ENCODE results near the gene CHP1.
A peak's percentile ranks its signal among the peaks of the same experiment; 100 is the strongest.
"Not testable (repeated sequence)": the region's sequence is repeated elsewhere in the genome, so short reads cannot be mapped to it uniquely, and the experiment has no call there.

CHP1 gene

GRCh38 chr15:41230650-41231421, at the start of gene CHP1, which contains the start of gene EXD1:
Gene CHP1, plus strand, starts transcription at chr15:41231268. Its CDS starts 115 bp downstream, at chr15:41231383.
Gene EXD1, minus strand, starts transcription at chr15:41230757. Its CDS starts 4,182 bp downstream, at chr15:41226575.
- DNase-seq = peak; percentile 96

GRCh38 chr15:41182266-41182665, 48.8 kb upstream of the CHP1 start:
- DNase-seq = no peak

- no peak for DNase-seq
Measured at GRCh38 chr15:41183581-41183980, 47.5 kb upstream of the CHP1 start.

GRCh38 chr15:41194444-41194843, 36.6 kb upstream of the CHP1 start:
- DNase-seq = no peak

- DNase-seq = no peak
Measured at GRCh38 chr15:41199470-41199869, 31.6 kb upstream of the CHP1 start.

GRCh38 chr15:41203395-41203794, 27.7 kb upstream of the CHP1 start:
- no peak for DNase-seq

GRCh38 chr15:41205315-41205714, 25.8 kb upstream of the CHP1 start:
- DNase-seq = no peak

- DNase-seq = no peak
Measured at GRCh38 chr15:41207687-41208448, 23.2 kb upstream of the CHP1 start.

GRCh38 chr15:41215708-41216107, 15.4 kb upstream of the CHP1 start:
- no peak for DNase-seq

GRCh38 chr15:41218851-41219250, 12.2 kb upstream of the CHP1 start:
- no peak for DNase-seq

GRCh38 chr15:41219381-41219780, 11.7 kb upstream of the CHP1 start:
- DNase-seq = no peak

- no peak for DNase-seq
Measured at GRCh38 chr15:41230345-41230649, 771 bp upstream of the CHP1 start.

GRCh38 chr15:41231422-41232226, 556 bp downstream of the CHP1 start:
- no peak for DNase-seq

GRCh38 chr15:41233367-41233771, 2.3 kb downstream of the CHP1 start:
- DNase-seq = no peak

- not testable (repeated sequence) for DNase-seq
Measured at GRCh38 chr15:41235228-41235627, 4.2 kb downstream of the CHP1 start.

- DNase-seq = no peak
Measured at GRCh38 chr15:41235929-41236328, 4.9 kb downstream of the CHP1 start.

- no peak for DNase-seq
Measured at GRCh38 chr15:41238100-41238499, 7.0 kb downstream of the CHP1 start.

GRCh38 chr15:41241221-41241964, 10.3 kb downstream of the CHP1 start:
- no peak for DNase-seq

GRCh38 chr15:41250745-41251144, 19.7 kb downstream of the CHP1 start:
- not testable (repeated sequence) for DNase-seq

- DNase-seq = no peak
Measured at GRCh38 chr15:41251411-41251810, 20.3 kb downstream of the CHP1 start.

GRCh38 chr15:41254560-41254959, 23.5 kb downstream of the CHP1 start:
- DNase-seq = no peak

GRCh38 chr15:41256103-41256502, 25.0 kb downstream of the CHP1 start:
- no peak for DNase-seq

- no peak for DNase-seq
Measured at GRCh38 chr15:41256577-41257038, 25.5 kb downstream of the CHP1 start.

Data from CD4-positive, alpha-beta T cell treated with Interleukin-4 for 4 hours (primary cell).